Calu3 (cell line): ENCODE data around the gene LDHB. TPM values are rescaled to one million over a fixed set of nuclear protein-coding genes. Genes with fewer than 3 reads are reported as not detected.
"Not testable (repeated sequence)": the region's sequence is repeated elsewhere in the genome, so short reads cannot be mapped to it uniquely, and the experiment has no call there.

Experiments
- BruUV-seq: library from RNA; stranded (reverse); fragments of 400-500 nt; replicated peaks from 2 replicates; lab custom pipeline; 2021; lab: Mats Ljungman, UMichigan
- CTCF ChIA-PET: fragments of 300-600 bp; sonication (Branson Sonifier 250); formaldehyde crosslinking; loops from one replicate; lab custom pipeline; 2022; ENCODE audit warnings: antibody characterized with exemption; lab: Charles Lee
- DNase-seq: peaks from one replicate; pipeline ENCODE4 v3.0.0; 2022
- H3K27ac Mint-ChIP-seq: one replicate; pipeline ENCODE4 v1.8.0; 2022; ENCODE audit warnings: mixed read lengths; ENCODE audit not compliant: unreplicated experiment
- H3K27me3 Mint-ChIP-seq: one replicate; pipeline ENCODE4 v1.8.0; 2022; ENCODE audit warnings: mixed read lengths; ENCODE audit not compliant: unreplicated experiment
- H3K36me3 Mint-ChIP-seq: one replicate; pipeline ENCODE4 v1.8.0; 2022; ENCODE audit warnings: mild to moderate bottlenecking, moderate library complexity, mixed read lengths; ENCODE audit not compliant: insufficient read depth, unreplicated experiment
- H3K4me1 Mint-ChIP-seq: one replicate; pipeline ENCODE4 v1.8.0; 2022; ENCODE audit warnings: mild to moderate bottlenecking, low read depth, mixed read lengths; ENCODE audit not compliant: unreplicated experiment
- H3K4me3 Mint-ChIP-seq: one replicate; pipeline ENCODE4 v1.8.0; 2022; ENCODE audit warnings: mild to moderate bottlenecking, low read depth, moderate library complexity, mixed read lengths; ENCODE audit not compliant: unreplicated experiment
- H3K9me3 Mint-ChIP-seq: one replicate; pipeline ENCODE4 v1.8.0; 2022; ENCODE audit warnings: low read depth, mixed read lengths; ENCODE audit not compliant: unreplicated experiment
- intact Hi-C: fragments of 100-400 bp; cut with micrococcal nuclease; formaldehyde crosslinking; loops from one replicate; pipeline ENCODE4 v1.10.0; 2022; ENCODE audit not compliant: unreplicated experiment
- total RNA-seq: library from RNA; stranded (reverse); gene quantifications from 2 replicates; pipeline ENCODE4 v1.2.3, GENCODE V29; 2022
- TF ChIP-seq, protein P1 (sequence below): fragments of 200-600 bp; IDR thresholded peaks from one replicate; pipeline ENCODE4 v1.8.0; 2022; ENCODE audit warnings: antibody characterized with exemption; ENCODE audit not compliant: unreplicated experiment

The LDHB gene
- total RNA-seq, 1 experiment from 2014 or later: 826 TPM

DNA sequence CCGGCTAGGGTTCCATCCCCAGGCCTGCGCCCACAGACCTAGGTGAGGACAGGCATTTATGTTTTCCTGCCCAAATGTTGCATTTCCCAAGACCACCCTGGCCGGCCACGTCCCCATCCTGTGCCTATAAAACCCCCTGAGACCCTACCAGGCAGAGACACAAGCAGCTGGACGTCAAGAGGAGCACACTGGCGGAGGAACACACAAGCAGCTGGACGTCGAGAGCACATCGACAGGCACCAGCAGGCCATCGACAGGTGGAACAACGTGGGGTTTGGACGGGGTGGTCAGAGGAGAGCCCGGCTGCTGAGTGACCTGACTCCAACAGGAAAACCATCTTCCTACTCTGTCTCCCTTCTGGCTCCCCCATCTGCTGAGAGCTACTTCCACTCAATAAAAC lies 19.6 kb upstream of the LDHB start:
- Mint-ChIP-seq H3K9me3 (no peaks in the 10 kb centered on the region), H3K27me3 (no peaks in the 10 kb centered on the region), H3K4me1 (peaks cover 1% of the 10 kb centered on the region), H3K36me3 (no peaks in the 10 kb centered on the region), H3K4me3 (no peak overlapping the region), H3K27ac (no peak overlapping the region)
- no peak for DNase-seq
- intact Hi-C loops: no loop called here
- BruUV-seq: no TSS peak
- CTCF ChIA-PET: no interaction called here
- TF ChIP-seq, protein P1, sequence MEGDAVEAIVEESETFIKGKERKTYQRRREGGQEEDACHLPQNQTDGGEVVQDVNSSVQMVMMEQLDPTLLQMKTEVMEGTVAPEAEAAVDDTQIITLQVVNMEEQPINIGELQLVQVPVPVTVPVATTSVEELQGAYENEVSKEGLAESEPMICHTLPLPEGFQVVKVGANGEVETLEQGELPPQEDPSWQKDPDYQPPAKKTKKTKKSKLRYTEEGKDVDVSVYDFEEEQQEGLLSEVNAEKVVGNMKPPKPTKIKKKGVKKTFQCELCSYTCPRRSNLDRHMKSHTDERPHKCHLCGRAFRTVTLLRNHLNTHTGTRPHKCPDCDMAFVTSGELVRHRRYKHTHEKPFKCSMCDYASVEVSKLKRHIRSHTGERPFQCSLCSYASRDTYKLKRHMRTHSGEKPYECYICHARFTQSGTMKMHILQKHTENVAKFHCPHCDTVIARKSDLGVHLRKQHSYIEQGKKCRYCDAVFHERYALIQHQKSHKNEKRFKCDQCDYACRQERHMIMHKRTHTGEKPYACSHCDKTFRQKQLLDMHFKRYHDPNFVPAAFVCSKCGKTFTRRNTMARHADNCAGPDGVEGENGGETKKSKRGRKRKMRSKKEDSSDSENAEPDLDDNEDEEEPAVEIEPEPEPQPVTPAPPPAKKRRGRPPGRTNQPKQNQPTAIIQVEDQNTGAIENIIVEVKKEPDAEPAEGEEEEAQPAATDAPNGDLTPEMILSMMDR: no peak

DNA sequence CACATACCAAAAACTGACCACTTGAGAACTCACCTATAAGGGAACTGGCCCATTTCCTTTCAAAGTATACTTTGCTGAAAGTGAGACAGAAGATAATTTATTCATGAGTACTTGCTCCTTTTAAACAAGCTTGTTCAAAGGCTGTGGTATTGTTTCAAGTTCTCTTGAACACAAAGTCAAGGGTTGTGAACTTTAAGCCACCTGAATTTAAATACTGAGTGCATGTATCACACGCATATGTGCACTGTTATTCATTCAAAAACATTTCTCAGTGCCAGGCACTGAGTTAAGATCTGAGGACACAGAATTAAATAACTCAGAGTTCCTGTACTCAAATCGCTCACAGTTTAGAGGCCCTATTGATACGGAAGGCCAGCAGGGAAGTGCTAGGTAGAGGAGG lies 19.1 kb upstream of the LDHB start:
- Mint-ChIP-seq H3K36me3 (no peaks in the 10 kb centered on the region), H3K27me3 (no peaks in the 10 kb centered on the region), H3K4me1 (peaks cover 6% of the 10 kb centered on the region), H3K27ac (no peak overlapping the region), H3K9me3 (no peaks in the 10 kb centered on the region), H3K4me3 (no peak overlapping the region)
- CTCF ChIA-PET: no interaction called here
- intact Hi-C loops: no loop called here
- TF ChIP-seq, protein P1: no peak
- BruUV-seq: no TSS peak
- DNase-seq: no peak

DNA sequence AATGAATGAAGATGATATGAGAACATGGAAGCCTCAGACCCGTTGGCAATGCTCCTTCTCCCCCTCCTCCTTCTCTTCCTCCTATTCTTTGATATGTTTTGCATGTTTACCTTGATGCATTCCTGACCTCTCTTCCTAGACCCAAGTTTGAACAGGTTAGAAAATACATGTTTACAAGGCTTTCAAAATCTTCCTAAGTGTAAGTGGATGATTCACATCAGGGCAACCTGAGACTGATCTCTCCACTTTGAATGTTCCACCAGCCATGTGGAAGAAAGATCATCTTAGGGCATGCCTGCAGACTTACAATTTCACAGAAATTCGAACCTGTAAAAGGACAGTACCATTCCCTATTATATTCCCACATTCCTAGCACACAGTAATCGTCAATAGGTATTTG lies 18.0 kb upstream of the LDHB start:
- intact Hi-C loops: no loop called here
- TF ChIP-seq, protein P1: no peak
- CTCF ChIA-PET: no interaction called here
- Mint-ChIP-seq H3K27me3 (no peaks in the 10 kb centered on the region), H3K4me1 (peaks cover 8% of the 10 kb centered on the region), H3K9me3 (no peaks in the 10 kb centered on the region), H3K27ac (no peak overlapping the region), H3K4me3 (no peak overlapping the region), H3K36me3 (no peaks in the 10 kb centered on the region)
- no TSS peak for BruUV-seq
- no peak for DNase-seq

DNA sequence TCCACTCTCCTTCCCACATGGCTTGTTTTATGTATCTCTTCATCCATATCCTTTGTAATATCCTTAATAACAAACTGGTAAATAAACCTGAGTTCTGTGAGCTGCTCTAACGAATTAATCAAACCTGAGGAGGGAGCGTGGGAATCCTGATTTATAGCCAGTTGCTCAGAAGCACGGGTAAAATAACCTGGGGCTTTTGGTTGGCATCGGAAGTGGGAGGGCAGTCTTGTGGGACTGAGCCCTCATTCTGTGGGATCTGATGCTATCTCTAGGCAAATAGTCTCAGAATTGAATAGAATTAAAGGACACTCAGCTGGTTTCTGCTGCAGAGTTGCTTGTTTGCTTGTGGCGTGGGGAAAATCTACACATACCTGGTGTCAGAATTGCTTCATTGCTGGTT lies 17.5 kb upstream of the LDHB start:
- intact Hi-C loops: no loop called here
- no peak overlapping the region for H3K27ac Mint-ChIP-seq

DNA sequence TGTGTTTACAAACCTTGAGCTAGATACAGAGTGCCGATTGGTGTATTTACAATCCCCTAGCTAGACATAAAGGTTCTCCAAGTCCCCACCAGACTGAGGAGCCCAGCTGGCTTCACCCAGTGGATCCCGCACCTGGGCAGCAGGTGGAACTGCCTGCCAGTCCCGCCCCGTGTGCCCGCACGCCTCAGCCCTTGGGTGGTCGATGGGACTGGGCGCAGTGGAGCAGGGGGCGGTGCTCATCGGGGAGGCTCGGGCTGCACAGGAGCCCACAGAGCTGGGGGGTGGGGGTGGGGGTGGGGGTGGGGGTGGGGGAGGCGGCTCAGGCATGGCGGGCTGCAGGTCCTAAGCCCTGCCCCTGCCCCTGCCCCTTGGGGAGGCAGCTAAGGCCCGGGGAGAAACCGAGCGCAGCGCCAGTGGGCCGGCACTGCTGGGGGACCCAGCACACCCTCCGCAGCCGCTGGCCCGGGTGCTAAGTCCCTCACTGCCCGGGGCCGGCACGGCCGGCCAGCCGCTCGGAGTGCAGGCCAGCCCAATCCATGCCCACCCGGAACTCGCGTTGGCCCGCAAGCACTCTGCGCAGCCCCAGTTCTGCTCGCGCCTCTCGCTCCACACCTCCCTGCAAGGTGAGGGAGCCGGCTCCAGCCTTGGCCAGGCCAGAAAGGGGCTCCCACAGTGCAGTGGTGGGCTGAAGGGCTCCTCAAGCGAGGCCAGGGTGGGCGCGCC lies 16.3 kb upstream of the LDHB start:
- BruUV-seq, H3K4me3 Mint-ChIP-seq, H3K36me3 Mint-ChIP-seq, H3K27ac Mint-ChIP-seq, H3K4me1 Mint-ChIP-seq, H3K27me3 Mint-ChIP-seq, DNase-seq, H3K9me3 Mint-ChIP-seq: not testable (repeated sequence)
- CTCF ChIA-PET: interaction anchor here (1.0 kb wide), 1 partner anchor 16 kb away, joined by 4 read pairs; the partner anchor contains the start of gene LDHB
- intact Hi-C loops: loop anchor here (5.0 kb wide), 1 partner anchor 37 kb away; no protein-coding TSS in a partner anchor

More for the DNA sequence above, 17.5 kb upstream of the LDHB start:
- Mint-ChIP-seq H3K4me1 (peaks cover 8% of the 10 kb centered on the region), H3K36me3 (no peaks in the 10 kb centered on the region), H3K27me3 (no peaks in the 10 kb centered on the region), H3K9me3 (no peaks in the 10 kb centered on the region), H3K4me3 (no peak overlapping the region)
- CTCF ChIA-PET: no interaction called here
- TF ChIP-seq, protein P1: no peak
- no TSS peak for BruUV-seq
- DNase-seq: no peak
